ENCODE data around the gene ESRP2.

- TF ChIP-seq NFIC (IDR thresholded peaks at IDR 0.05) (no peak), RAD21 (IDR thresholded peaks at IDR 0.05; ENCODE audit: low read depth) (no peak), TAF1 (IDR thresholded peaks at IDR 0.05; ENCODE audit: low read depth) (no peak), TCF12 (IDR thresholded peaks at IDR 0.05; ENCODE audit: low read depth) (no peak), FOXM1 (IDR thresholded peaks at IDR 0.05; ENCODE audit: borderline replicate concordance, low read depth) (no peak), CEBPB (IDR thresholded peaks at IDR 0.05) (no peak), CREB1 (IDR thresholded peaks at IDR 0.05; ENCODE audit: low read depth) (no peak), USF1 (IDR thresholded peaks at IDR 0.05) (no peak), YY1 (IDR thresholded peaks at IDR 0.05; ENCODE audit: low read depth) (no peak), EP300 (IDR thresholded peaks at IDR 0.05; ENCODE audit: borderline replicate concordance) (no peak)
- TF ChIP-seq, protein P1, sequence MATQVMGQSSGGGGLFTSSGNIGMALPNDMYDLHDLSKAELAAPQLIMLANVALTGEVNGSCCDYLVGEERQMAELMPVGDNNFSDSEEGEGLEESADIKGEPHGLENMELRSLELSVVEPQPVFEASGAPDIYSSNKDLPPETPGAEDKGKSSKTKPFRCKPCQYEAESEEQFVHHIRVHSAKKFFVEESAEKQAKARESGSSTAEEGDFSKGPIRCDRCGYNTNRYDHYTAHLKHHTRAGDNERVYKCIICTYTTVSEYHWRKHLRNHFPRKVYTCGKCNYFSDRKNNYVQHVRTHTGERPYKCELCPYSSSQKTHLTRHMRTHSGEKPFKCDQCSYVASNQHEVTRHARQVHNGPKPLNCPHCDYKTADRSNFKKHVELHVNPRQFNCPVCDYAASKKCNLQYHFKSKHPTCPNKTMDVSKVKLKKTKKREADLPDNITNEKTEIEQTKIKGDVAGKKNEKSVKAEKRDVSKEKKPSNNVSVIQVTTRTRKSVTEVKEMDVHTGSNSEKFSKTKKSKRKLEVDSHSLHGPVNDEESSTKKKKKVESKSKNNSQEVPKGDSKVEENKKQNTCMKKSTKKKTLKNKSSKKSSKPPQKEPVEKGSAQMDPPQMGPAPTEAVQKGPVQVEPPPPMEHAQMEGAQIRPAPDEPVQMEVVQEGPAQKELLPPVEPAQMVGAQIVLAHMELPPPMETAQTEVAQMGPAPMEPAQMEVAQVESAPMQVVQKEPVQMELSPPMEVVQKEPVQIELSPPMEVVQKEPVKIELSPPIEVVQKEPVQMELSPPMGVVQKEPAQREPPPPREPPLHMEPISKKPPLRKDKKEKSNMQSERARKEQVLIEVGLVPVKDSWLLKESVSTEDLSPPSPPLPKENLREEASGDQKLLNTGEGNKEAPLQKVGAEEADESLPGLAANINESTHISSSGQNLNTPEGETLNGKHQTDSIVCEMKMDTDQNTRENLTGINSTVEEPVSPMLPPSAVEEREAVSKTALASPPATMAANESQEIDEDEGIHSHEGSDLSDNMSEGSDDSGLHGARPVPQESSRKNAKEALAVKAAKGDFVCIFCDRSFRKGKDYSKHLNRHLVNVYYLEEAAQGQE (IDR thresholded peaks at IDR 0.05; ENCODE audit: low read depth) = no peak
Observed at GRCh38 chr16:68249371-68249770, 13.4 kb upstream of the ESRP2 start.

All from Ishikawa (cell line).